ENCODE results near the gene ACADL. TPM values are rescaled to one million over a fixed set of nuclear protein-coding genes. Genes with fewer than 3 reads are reported as not detected.

Gene ACADL
- total and polyA plus RNA-seq, 2 of the 8 experiments (the other 6 are each of a cell fraction or from before 2014, with no cell fraction given), result 0.11 to 0.34 TPM

- Histone ChIP-seq H3K4me3 (ENCODE audit: extremely low read depth in 1 of 4, insufficient read depth in 2 of 4, low read depth in 3 of 4, low read length in 4 of 4) (no peak overlapping the region), H2BK12ac (ENCODE audit: low read depth, low read length) (no peak overlapping the region), H3K27ac (ENCODE audit: low read depth, low read length) (no peak overlapping the region), H2AFZ (ENCODE audit: low read length) (no peak overlapping the region), H4K8ac (ENCODE audit: extremely low read depth, insufficient read depth, low read length) (no peak overlapping the region), H3K36me3 (ENCODE audit: control insufficient read depth in 2 of 4, insufficient read depth in 4 of 4, low read length in 3 of 4) (no peaks in the 10 kb centered on the region), H3K79me2 (ENCODE audit: control insufficient read depth in 1 of 2, insufficient read depth in 2 of 2, low read length in 2 of 2) (no peaks in the 10 kb centered on the region), H3K23me2 (ENCODE audit: low read depth, low read length) (no peaks in the 10 kb centered on the region), H3K4me1 (replicated peaks in 1 of 4; ENCODE audit: control insufficient read depth in 3 of 4, insufficient read depth in 4 of 4, low read length in 3 of 4) (no peaks in the 10 kb centered on the region), H2AK5ac (ENCODE audit: low read depth, low read length) (no peak overlapping the region), H3K23ac (ENCODE audit: insufficient read length) (no peak overlapping the region), H3K56ac (replicated peaks; ENCODE audit: insufficient read length, low read depth, low read length) (no peak overlapping the region), H4K91ac (replicated peaks; ENCODE audit: insufficient read length, low read length) (no peak overlapping the region), H3K4me2 (ENCODE audit: insufficient read depth in 1 of 2, low read depth in 2 of 2, low read length in 2 of 2) (no peak overlapping the region), H2BK5ac (ENCODE audit: low read depth, low read length) (no peak overlapping the region), H3K79me1 (ENCODE audit: low read depth, low read length) (no peaks in the 10 kb centered on the region), H2BK15ac (ENCODE audit: low read length) (no peak overlapping the region), H3K14ac (ENCODE audit: insufficient read length) (no peak overlapping the region), H4K20me1 (replicated peaks in 1 of 2; ENCODE audit: control insufficient read depth in 1 of 2, insufficient read depth in 2 of 2, low read length in 2 of 2) (no peaks in the 10 kb centered on the region), H4K5ac (ENCODE audit: insufficient read length, low read depth, low read length) (no peak overlapping the region), H2BK120ac (replicated peaks; ENCODE audit: low read depth, low read length) (no peak overlapping the region), H3K9ac (replicated peaks in 1 of 4; ENCODE audit: extremely low read depth in 1 of 4, low read depth in 3 of 4, low read length in 3 of 4) (no peak overlapping the region), H3K4ac (replicated peaks; ENCODE audit: insufficient read length, low read depth, low read length) (no peak overlapping the region), H2BK20ac (ENCODE audit: low read length) (no peak overlapping the region), H3K27me3 (replicated peaks in 1 of 4; ENCODE audit: control insufficient read depth in 3 of 4, extremely low read depth in 1 of 4, insufficient read depth in 3 of 4, low read length in 3 of 4) (no peaks in the 10 kb centered on the region), H3K9me3 (ENCODE audit: insufficient read depth in 2 of 2, low read depth in 1 of 2, low read length in 1 of 2) (peaks cover 0 to 2% of the 10 kb centered on the region in 2 experiments; a peak in 1 of 4 replicates), H3K18ac (ENCODE audit: extremely low read depth, low read length) (no peak overlapping the region)
- DNase-seq (ENCODE audit: low read depth in 1 of 2, low spot score in 2 of 2) (no peak), FAIRE-seq (no peak)
- POLR2A ChIA-PET (ENCODE audit: partially characterized antibody), result no interaction called here
- CTCF ChIA-PET (ENCODE audit: partially characterized antibody), result interaction anchor here (0.6 to 2.0 kb wide), 6 partner anchors 8 to 217 kb away, joined by 3 to 9 read pairs (median 4); no protein-coding TSS in a partner anchor
- TF ChIP-seq CTCF (IDR thresholded peaks at IDR 0.05; ENCODE audit: control extremely low read depth in 1 of 3, insufficient read depth in 1 of 3, low read depth in 1 of 3, low read length in 3 of 3) (no peak), SIRT6 (IDR thresholded peaks at IDR 0.05; ENCODE audit: low read length) (no peak), SP2 (IDR thresholded peaks at IDR 0.05; ENCODE audit: low read length) (no peak), BRCA1 (IDR thresholded peaks at IDR 0.05; ENCODE audit: low read depth, low read length) (no peak), TEAD4 (IDR thresholded peaks at IDR 0.05; ENCODE audit: low read depth, low read length) (no peak)
- 94% methylated on average over 1 of the region's 1 CpG; no CpG with 5 or more reads in 1 of the 2 experiments for WGBS, 2 experiments (ENCODE audit: extremely low coverage in 1 of 2, insufficient coverage in 1 of 2, insufficient read length in 1 of 2, insufficient replicate concordance in 2 of 2, low coverage in 1 of 2, low lambda C conversion rate in 2 of 2, missing lambda C conversion rate in 1 of 2)
Observed at GRCh38 chr2:210189452-210190138, 35.7 kb downstream of the ACADL start.

All from H1 (cell line).